HEK293T (cell line): Measurements from ENCODE around the gene GUCY1A1.

Experiments used
- ARNT ChIP-seq: fragments of 450-650 bp; IDR thresholded peaks from 2 replicates; pipeline ENCODE4 v1.6.1; 2017; ENCODE audit warnings: mild to moderate bottlenecking
- BHLHE40 ChIP-seq: fragments of 450-650 bp; IDR thresholded peaks from 2 replicates; pipeline ENCODE4 v1.6.1; 2016; ENCODE audit warnings: mild to moderate bottlenecking, moderate library complexity, borderline replicate concordance
- ELF4 ChIP-seq: fragments of 450-650 bp; IDR thresholded peaks from 2 replicates; pipeline ENCODE4 v1.6.1; 2017; ENCODE audit warnings: antibody characterized with exemption
- FOXA1 ChIP-seq: fragments of 450-650 bp; IDR thresholded peaks from 2 replicates; pipeline ENCODE4 v1.6.1; 2016; ENCODE audit warnings: mild to moderate bottlenecking
- FOXK2 ChIP-seq: fragments of 450-650 bp; IDR thresholded peaks from 2 replicates; pipeline ENCODE4 v1.6.1; 2016; ENCODE audit warnings: mild to moderate bottlenecking
- FOXM1 ChIP-seq: fragments of 450-650 bp; IDR thresholded peaks from 2 replicates; pipeline ENCODE4 v1.6.1; 2017; ENCODE audit warnings: mild to moderate bottlenecking, borderline replicate concordance
- HDGF ChIP-seq: fragments of 450-650 bp; IDR thresholded peaks from 2 replicates; pipeline ENCODE4 v1.6.1; 2017; ENCODE audit warnings: antibody characterized with exemption, borderline replicate concordance
- L3MBTL2 ChIP-seq: fragments of 450-650 bp; conservative IDR thresholded peaks from 2 replicates; pipeline ENCODE4 v1.6.1; 2016; ENCODE audit warnings: mild to moderate bottlenecking
- LEF1 ChIP-seq: fragments of 450-650 bp; IDR thresholded peaks from 2 replicates; pipeline ENCODE4 v1.6.1; 2017; ENCODE audit warnings: mild to moderate bottlenecking, borderline replicate concordance
- SP1 ChIP-seq: fragments of 450-650 bp; IDR thresholded peaks from 2 replicates; pipeline ENCODE4 v1.6.1; 2017

DNA sequence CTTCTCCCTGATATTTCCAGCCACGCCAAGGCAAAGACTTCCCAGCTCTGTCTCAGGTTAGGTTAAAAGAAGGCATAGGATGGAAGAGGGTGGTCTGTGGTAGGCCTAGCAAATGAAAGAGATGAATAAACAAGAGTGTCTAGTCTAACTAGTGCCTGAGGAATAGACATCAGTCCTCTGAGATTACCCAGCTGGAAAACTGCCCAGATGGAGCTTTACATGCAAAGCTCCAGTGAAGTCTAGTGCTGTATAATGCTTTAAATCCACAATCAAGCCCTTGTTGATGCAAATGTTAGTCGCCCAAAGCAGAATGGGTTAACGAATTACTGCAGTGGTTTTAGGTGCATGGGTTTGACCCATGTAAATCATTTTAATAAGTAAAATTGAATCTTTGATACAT lies 67.4 kb downstream of the GUCY1A1 start:
- TF ChIP-seq FOXA1: no peak
- TF ChIP-seq FOXK2: no peak
- TF ChIP-seq L3MBTL2: no peak
- no peak for TF ChIP-seq LEF1
- no peak for TF ChIP-seq HDGF
- TF ChIP-seq SP1: no peak
- TF ChIP-seq BHLHE40: no peak
- no peak for TF ChIP-seq ELF4
- TF ChIP-seq ARNT: no peak
- TF ChIP-seq FOXM1: no peak
